B cell (primary cell): ENCODE results near the gene GAREM1. TPM values are rescaled to one million over a fixed set of nuclear protein-coding genes. Genes with fewer than 3 reads are reported as not detected.

Source experiments
- ATAC-seq: fragments of 200-7000 bp; cut with Tn5 transposase; one replicate; pipeline ENCODE4 v1.10.0; 2021; ENCODE audit warnings: low read depth, mild to moderate bottlenecking, moderate number of reproducible peaks, moderate library complexity
- CTCF ChIA-PET: fragments of 350-600 bp; sonication (Branson Sonifier 250); formaldehyde crosslinking; loops from one replicate; lab custom pipeline; 2021; ENCODE audit warnings: antibody characterized with exemption, inconsistent platforms; lab: Charles Lee
- POLR2A ChIA-PET: fragments of 350-600 bp; sonication (Branson Sonifier 250); formaldehyde crosslinking; loops from one replicate; lab custom pipeline; 2021; ENCODE audit warnings: antibody characterized with exemption; lab: Charles Lee
- DNase-seq: peaks from one replicate; pipeline ENCODE4 v3.0.0; 2013
- H2AFZ ChIP-seq: 2 replicates; pipeline ENCODE4 v1.6.1; 2012; ENCODE audit warnings: mild to moderate bottlenecking, low read depth, low read length; ENCODE audit not compliant: insufficient read depth, poor library complexity, severe bottlenecking
- H3K27ac ChIP-seq, 2 donors: 1 replicate in 1 of 2; 2 replicates in 1 of 2; pipeline ENCODE4 v1.5.1; 2012 to 2013; ENCODE audit warnings: low read length in 2 of 2, mild to moderate bottlenecking in 2 of 2, moderate library complexity in 1 of 2
- H3K27me3 ChIP-seq, 4 experiments: fragments of 200-600 bp in 1 of 4; sonication (generic) in 1 of 4; replicated peaks in 1 of 4; 1 replicate in 2 of 4; 2 replicates in 2 of 4; pipeline versions ENCODE4 v1.6.1 to v1.7.0; 2013 to 2016; ENCODE audit warnings: low read length in 3 of 4, mild to moderate bottlenecking in 2 of 4, mixed read lengths in 1 of 4, moderate library complexity in 1 of 4; ENCODE audit not compliant: insufficient read depth in 4 of 4, control insufficient read depth in 3 of 4; ENCODE audit errors: control extremely low read depth in 1 of 4
- H3K36me3 ChIP-seq, 2 experiments: replicated peaks in 1 of 2; 1 replicate in 1 of 2; 2 replicates in 1 of 2; pipeline versions ENCODE4 v1.6.1 to v1.7.1; 2013; ENCODE audit warnings: low read length in 1 of 2; ENCODE audit not compliant: insufficient read depth in 2 of 2, control insufficient read depth in 1 of 2; ENCODE audit errors: control extremely low read depth in 1 of 2, extremely low read depth in 1 of 2
- H3K4me1 ChIP-seq, 2 donors: fragments of 200-600 bp in 1 of 2; sonication (generic) in 1 of 2; 1 replicate in 1 of 2; 2 replicates in 1 of 2; pipeline versions ENCODE4 v1.5.1 to v1.6.1; 2013 to 2017; ENCODE audit warnings: low read length in 2 of 2; ENCODE audit not compliant: control insufficient read depth in 2 of 2, insufficient read depth in 2 of 2
- H3K4me2 ChIP-seq: replicated peaks from 2 replicates; pipeline ENCODE3; 2012; ENCODE audit warnings: mild to moderate bottlenecking, low read depth, low read length; ENCODE audit not compliant: poor library complexity, severe bottlenecking
- H3K4me3 ChIP-seq, 5 experiments: fragments of 200-600 bp in 1 of 5; sonication (generic) in 1 of 5; 1 replicate in 3 of 5; 2 replicates in 2 of 5; pipeline versions ENCODE4 v1.5.1 to v1.7.0; 2011 to 2016; ENCODE audit warnings: low read length in 4 of 5, mild to moderate bottlenecking in 4 of 5, low read depth in 2 of 5, control low read depth in 1 of 5, moderate library complexity in 1 of 5; ENCODE audit not compliant: insufficient read depth in 1 of 5; ENCODE audit errors: control extremely low read depth in 1 of 5, extremely low read depth in 1 of 5
- H3K79me2 ChIP-seq: fragments of 200-600 bp; sonication (generic); one replicate; pipeline ENCODE4 v1.6.0; 2016; ENCODE audit warnings: low read length; ENCODE audit not compliant: control insufficient read depth, insufficient read depth
- H3K9ac ChIP-seq: fragments of 200-600 bp; sonication (generic); 2 replicates; pipeline ENCODE4 v1.6.1; 2017; ENCODE audit warnings: mild to moderate bottlenecking, low read length, moderate library complexity
- H3K9me3 ChIP-seq, 3 donors: one replicate each; pipeline versions ENCODE4 v1.6.1 to v1.7.1; 2013; ENCODE audit warnings: low read length in 2 of 3; ENCODE audit not compliant: control insufficient read depth in 2 of 3, insufficient read depth in 1 of 3; ENCODE audit errors: control extremely low read depth in 1 of 3
- H4K20me1 ChIP-seq: 2 replicates; pipeline ENCODE4 v1.6.0; 2012; ENCODE audit warnings: mild to moderate bottlenecking, low read length; ENCODE audit not compliant: insufficient read depth, control insufficient read depth, poor library complexity, severe bottlenecking
- H3K27ac Mint-ChIP-seq: one replicate; pipeline ENCODE4 v1.8.0; 2021; ENCODE audit warnings: mixed read lengths
- H3K27me3 Mint-ChIP-seq: one replicate; pipeline ENCODE4 v1.8.0; 2021; ENCODE audit warnings: mixed read lengths
- H3K4me1 Mint-ChIP-seq: one replicate; pipeline ENCODE4 v1.8.0; 2021; ENCODE audit warnings: mixed read lengths
- H3K4me3 Mint-ChIP-seq: one replicate; pipeline ENCODE4 v1.8.0; 2021; ENCODE audit warnings: mixed read lengths
- H3K9me3 Mint-ChIP-seq: one replicate; pipeline ENCODE4 v1.8.0; 2022; ENCODE audit warnings: mixed read lengths; ENCODE audit not compliant: insufficient read depth
- EZH2 ChIP-seq: IDR thresholded peaks from 2 replicates; pipeline ENCODE4 v1.6.1; 2012; ENCODE audit warnings: borderline replicate concordance, low read depth, mild to moderate bottlenecking, moderate library complexity, low read length; ENCODE audit not compliant: insufficient read depth, poor library complexity, severe bottlenecking
- WGBS: methylation state at CpG from one replicate; pipeline ENCODE4 v1.1.5; 2013; ENCODE audit warnings: missing lambda C conversion rate; ENCODE audit not compliant: insufficient coverage; 5-methylcytosine and 5-hydroxymethylcytosine counted together
- intact Hi-C: fragments of 100-400 bp; cut with micrococcal nuclease; formaldehyde crosslinking; loops from one replicate; pipeline ENCODE4 v1.10.0; 2022
- polyA plus RNA-seq: library from polyadenylated mRNA; depleted of rRNA; stranded (reverse); fragments of >200 nt; gene quantifications from 2 replicates; pipeline ENCODE4 v1.2.3, GENCODE V29; 2012
- total RNA-seq, 2 donors: library from RNA; stranded (reverse); fragments of 120-200 nt in 1 of 2; gene quantifications; 1 replicate in 1 of 2; 2 replicates in 1 of 2; pipeline versions ENCODE4 v1.2.3 to v1.2.4, GENCODE V29; 2013 to 2022
- TF ChIP-seq, protein P1 (sequence below): fragments of 200-600 bp; IDR thresholded peaks from one replicate; pipeline ENCODE4 v1.8.0; 2022; ENCODE audit warnings: antibody characterized with exemption, mild to moderate bottlenecking

GAREM1 gene
- total and polyA plus RNA-seq, 2 donors (not counting 1 experiment from before 2014, with no cell fraction given): not detected

DNA sequence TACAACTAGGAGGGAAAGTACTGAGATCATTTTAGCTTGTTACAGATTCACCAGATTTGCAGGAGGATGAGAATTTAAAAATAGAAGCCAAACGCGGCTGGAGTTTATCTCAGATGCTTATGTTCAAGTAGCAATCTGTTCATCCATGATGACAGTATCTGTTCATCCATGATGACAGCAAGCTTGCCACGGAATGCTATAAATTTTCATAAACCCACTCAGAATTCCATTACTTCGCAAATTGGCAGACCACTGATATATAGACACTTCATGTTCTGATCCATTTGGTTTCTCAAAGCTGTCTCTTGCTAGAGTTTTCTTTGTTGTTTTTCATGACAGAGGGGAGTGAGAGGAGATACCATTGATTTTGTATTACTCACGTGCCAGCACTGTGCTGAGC lies 84.2 kb downstream of the GAREM1 start:
- Mint-ChIP-seq H3K4me1 (no peaks in the 10 kb centered on the region), H3K4me3 (no peak overlapping the region), H3K27me3 (peaks cover 10% of the 10 kb centered on the region), H3K9me3 (no peaks in the 10 kb centered on the region), H3K27ac (no peak overlapping the region)
- CTCF ChIA-PET: interaction anchor here (0.7 kb wide), 1 partner anchor 14 kb away, joined by 3 read pairs; no protein-coding TSS in a partner anchor
- Histone ChIP-seq H3K4me1 (no peaks in the 10 kb centered on the region), H3K9ac (no peak overlapping the region), H3K9me3 (no peaks in the 10 kb centered on the region), H3K4me3 (no peak overlapping the region), H4K20me1 (no peaks in the 10 kb centered on the region), H3K79me2 (no peaks in the 10 kb centered on the region), H3K4me2 (no peak overlapping the region), H3K27me3 (no peaks in the 10 kb centered on the region), H3K36me3 (no peaks in the 10 kb centered on the region), H3K27ac (no peak overlapping the region), H2AFZ (no peak overlapping the region)
- POLR2A ChIA-PET: no interaction called here
- ATAC-seq (no peak), DNase-seq (no peak)
- WGBS: 76% methylated on average over 4 of the region's 5 CpGs
- no peak for TF ChIP-seq EZH2
- TF ChIP-seq, protein P1, sequence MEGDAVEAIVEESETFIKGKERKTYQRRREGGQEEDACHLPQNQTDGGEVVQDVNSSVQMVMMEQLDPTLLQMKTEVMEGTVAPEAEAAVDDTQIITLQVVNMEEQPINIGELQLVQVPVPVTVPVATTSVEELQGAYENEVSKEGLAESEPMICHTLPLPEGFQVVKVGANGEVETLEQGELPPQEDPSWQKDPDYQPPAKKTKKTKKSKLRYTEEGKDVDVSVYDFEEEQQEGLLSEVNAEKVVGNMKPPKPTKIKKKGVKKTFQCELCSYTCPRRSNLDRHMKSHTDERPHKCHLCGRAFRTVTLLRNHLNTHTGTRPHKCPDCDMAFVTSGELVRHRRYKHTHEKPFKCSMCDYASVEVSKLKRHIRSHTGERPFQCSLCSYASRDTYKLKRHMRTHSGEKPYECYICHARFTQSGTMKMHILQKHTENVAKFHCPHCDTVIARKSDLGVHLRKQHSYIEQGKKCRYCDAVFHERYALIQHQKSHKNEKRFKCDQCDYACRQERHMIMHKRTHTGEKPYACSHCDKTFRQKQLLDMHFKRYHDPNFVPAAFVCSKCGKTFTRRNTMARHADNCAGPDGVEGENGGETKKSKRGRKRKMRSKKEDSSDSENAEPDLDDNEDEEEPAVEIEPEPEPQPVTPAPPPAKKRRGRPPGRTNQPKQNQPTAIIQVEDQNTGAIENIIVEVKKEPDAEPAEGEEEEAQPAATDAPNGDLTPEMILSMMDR: no peak
- intact Hi-C loops: no loop called here

DNA sequence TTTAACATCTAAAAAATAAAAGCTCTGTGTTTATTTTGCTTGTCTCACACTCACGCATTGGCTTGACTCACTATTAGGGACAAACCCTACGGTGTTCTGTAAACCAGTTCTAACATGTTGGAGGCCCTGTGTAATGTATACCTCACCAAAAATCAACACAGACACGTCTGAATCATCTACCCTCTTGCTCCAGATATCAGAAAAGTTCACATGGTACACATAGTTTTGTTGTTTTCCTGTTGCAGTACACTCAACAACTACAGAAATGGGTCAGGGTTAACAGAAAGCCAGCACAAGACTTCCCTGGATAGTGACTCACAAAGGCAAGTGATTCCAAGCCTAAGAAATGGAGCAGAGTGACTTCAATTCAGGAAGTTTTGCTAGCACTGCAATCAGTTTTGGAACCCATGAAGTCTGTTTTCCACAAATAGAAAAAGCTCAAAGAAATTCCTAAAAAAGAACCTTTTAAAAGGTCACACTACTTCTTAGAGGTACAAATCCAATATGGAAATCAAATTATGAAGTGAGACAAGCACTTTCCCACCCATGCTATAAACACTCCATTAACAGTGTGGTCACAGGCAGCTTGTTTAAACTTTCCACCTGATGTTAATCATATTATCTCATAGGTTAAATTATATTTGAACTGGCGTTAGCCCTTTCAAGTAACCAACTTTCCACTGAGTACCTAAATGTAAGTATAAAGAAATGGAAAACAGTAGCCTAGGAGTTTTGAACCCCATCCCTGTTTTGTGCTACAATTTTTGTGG lies 87.4 kb downstream of the GAREM1 start:
- Histone ChIP-seq H3K4me1 (no peaks in the 10 kb centered on the region), H4K20me1 (no peaks in the 10 kb centered on the region), H3K27me3 (no peaks in the 10 kb centered on the region), H3K36me3 (no peaks in the 10 kb centered on the region), H2AFZ (no peak overlapping the region), H3K4me2 (no peak overlapping the region), H3K4me3 (no peak overlapping the region), H3K9ac (no peak overlapping the region), H3K9me3 (no peaks in the 10 kb centered on the region), H3K27ac (no peak overlapping the region), H3K79me2 (no peaks in the 10 kb centered on the region)
- H3K4me3 Mint-ChIP-seq: no peak overlapping the region
- WGBS: 90% methylated on average over 2 of the region's 4 CpGs
- H3K27me3 Mint-ChIP-seq: peaks cover 5% of the 10 kb centered on the region
- ATAC-seq (no peak), DNase-seq (no peak)
- intact Hi-C loops: no loop called here
- no peaks in the 10 kb centered on the region for H3K9me3 Mint-ChIP-seq
- no peak for TF ChIP-seq EZH2
- TF ChIP-seq, protein P1: no peak
- ChIA-PET POLR2A (no interaction called here), CTCF (no interaction called here)
- H3K27ac Mint-ChIP-seq: no peak overlapping the region
- H3K4me1 Mint-ChIP-seq: no peaks in the 10 kb centered on the region
